Keratinocyte (primary cell): ENCODE data around the gene NEK8.
"Not testable (repeated sequence)": the region's sequence is repeated elsewhere in the genome, so short reads cannot be mapped to it uniquely, and the experiment has no call there.

Experiments
- EZH2 ChIP-seq: IDR thresholded peaks from one replicate; pipeline ENCODE4 v1.6.1; 2012; ENCODE audit warnings: inconsistent platforms, mild to moderate bottlenecking, low read length, moderate library complexity
- TF ChIP-seq, protein P1 (sequence below), 3 experiments: IDR thresholded peaks in 1 of 3; conservative IDR thresholded peaks in 1 of 3; optimal IDR thresholded peaks in 1 of 3; 2 replicates in 2 of 3; 3 replicates in 1 of 3; pipeline versions ENCODE3 to v1.5.1; 2011; ENCODE audit warnings: low read length in 3 of 3, mild to moderate bottlenecking in 3 of 3, moderate library complexity in 2 of 3, control low read depth in 1 of 3, inconsistent platforms in 1 of 3; ENCODE audit not compliant: insufficient read depth in 2 of 3; ENCODE audit errors: extremely low read depth in 1 of 3

DNA sequence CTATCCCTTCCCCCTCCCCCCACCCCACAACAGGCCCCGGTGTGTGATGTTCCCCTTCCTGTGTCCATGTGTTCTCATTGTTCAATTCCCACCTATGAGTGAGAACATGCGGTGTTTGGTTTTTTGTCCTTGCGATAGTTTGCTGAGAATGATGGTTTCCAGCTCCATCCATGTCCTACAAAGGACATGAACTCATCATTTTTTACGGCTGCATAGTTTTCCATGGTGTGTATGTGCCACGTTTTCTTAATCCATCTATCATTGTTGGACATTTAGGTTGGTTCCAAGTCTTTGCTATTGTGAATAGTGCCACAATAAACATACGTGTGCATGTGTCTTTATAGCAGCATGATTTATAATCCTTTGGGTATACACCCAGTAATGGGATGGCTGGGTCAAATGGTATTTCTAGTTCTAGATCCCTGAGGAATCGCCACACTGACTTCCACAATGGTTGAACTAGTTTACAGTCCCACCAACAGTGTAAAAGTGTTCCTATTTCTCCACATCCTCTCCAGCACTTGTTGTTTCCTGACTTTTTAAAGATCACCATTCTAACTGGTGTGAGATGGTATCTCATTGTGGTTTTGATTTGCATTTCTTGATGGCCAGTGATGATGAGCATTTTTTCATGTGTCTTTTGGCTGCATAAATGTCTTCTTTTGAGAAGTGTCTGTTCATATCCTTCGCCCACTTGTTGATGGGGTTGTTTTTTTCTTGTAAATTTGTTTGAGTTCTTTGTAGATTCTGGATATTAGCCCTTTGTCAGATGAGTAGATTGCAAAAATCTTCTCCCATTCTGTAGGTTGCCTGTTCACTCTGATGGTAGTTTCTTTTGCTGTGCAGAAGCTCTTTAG is 7.6 kb downstream of the NEK8 start:
- TF ChIP-seq, protein P1, sequence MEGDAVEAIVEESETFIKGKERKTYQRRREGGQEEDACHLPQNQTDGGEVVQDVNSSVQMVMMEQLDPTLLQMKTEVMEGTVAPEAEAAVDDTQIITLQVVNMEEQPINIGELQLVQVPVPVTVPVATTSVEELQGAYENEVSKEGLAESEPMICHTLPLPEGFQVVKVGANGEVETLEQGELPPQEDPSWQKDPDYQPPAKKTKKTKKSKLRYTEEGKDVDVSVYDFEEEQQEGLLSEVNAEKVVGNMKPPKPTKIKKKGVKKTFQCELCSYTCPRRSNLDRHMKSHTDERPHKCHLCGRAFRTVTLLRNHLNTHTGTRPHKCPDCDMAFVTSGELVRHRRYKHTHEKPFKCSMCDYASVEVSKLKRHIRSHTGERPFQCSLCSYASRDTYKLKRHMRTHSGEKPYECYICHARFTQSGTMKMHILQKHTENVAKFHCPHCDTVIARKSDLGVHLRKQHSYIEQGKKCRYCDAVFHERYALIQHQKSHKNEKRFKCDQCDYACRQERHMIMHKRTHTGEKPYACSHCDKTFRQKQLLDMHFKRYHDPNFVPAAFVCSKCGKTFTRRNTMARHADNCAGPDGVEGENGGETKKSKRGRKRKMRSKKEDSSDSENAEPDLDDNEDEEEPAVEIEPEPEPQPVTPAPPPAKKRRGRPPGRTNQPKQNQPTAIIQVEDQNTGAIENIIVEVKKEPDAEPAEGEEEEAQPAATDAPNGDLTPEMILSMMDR (optimal IDR thresholded peaks at IDR 0.05 in 1 of 3, IDR thresholded peaks at IDR 0.05 in 1 of 3, conservative IDR thresholded peaks at IDR 0.05 in 1 of 3; ENCODE audit: extremely low read depth in 1 of 3, insufficient read depth in 2 of 3, low read length in 3 of 3), result not testable (repeated sequence)
- not testable (repeated sequence) for TF ChIP-seq EZH2
